Activated CD4-positive, alpha-beta memory T cell treated with anti-CD3 and anti-CD28 coated beads for 36 hours (primary cell): Measurements from ENCODE around the gene LNP1. TPM values are rescaled to one million over a fixed set of nuclear protein-coding genes. Genes with fewer than 3 reads are reported as not detected.

Experiments used
- CTCF ChIA-PET: fragments of 350-600 bp; sonication (Branson Sonifier 250); formaldehyde crosslinking; loops from one replicate; lab custom pipeline; 2021; ENCODE audit warnings: antibody characterized with exemption, inconsistent platforms; lab: Charles Lee
- POLR2A ChIA-PET: fragments of 350-600 bp; sonication (Branson Sonifier 250); formaldehyde crosslinking; loops from one replicate; lab custom pipeline; 2021; ENCODE audit warnings: antibody characterized with exemption; lab: Charles Lee
- DNase-seq: peaks from one replicate; pipeline ENCODE4 v3.0.0-alpha.2; 2020
- H3K27ac Mint-ChIP-seq: one replicate; pipeline ENCODE4 v1.8.0; 2021; ENCODE audit warnings: mixed read lengths
- H3K27me3 Mint-ChIP-seq: one replicate; pipeline ENCODE4 v1.8.0; 2021; ENCODE audit warnings: mixed read lengths
- H3K36me3 Mint-ChIP-seq: one replicate; pipeline ENCODE4 v1.8.0; 2021; ENCODE audit warnings: mixed read lengths
- H3K4me1 Mint-ChIP-seq: one replicate; pipeline ENCODE4 v1.8.0; 2021; ENCODE audit warnings: low read depth, mixed read lengths
- H3K4me3 Mint-ChIP-seq: one replicate; pipeline ENCODE4 v1.8.0; 2021; ENCODE audit warnings: mild to moderate bottlenecking, mixed read lengths
- H3K9me3 Mint-ChIP-seq: one replicate; pipeline ENCODE4 v1.8.0; 2021; ENCODE audit warnings: mixed read lengths
- intact Hi-C: fragments of 100-400 bp; cut with micrococcal nuclease; formaldehyde crosslinking; loops from one replicate; pipeline ENCODE4 v1.15.1; 2023
- total RNA-seq, 2 experiments: library from RNA; stranded (reverse); gene quantifications; one replicate each; pipeline ENCODE4 v1.2.3, GENCODE V29; 2021

Gene LNP1
- total RNA-seq, 2 experiments from 2014 or later: 1.9 to 2.3 TPM

GRCh38 chr3:100416863-100417262 is 15.5 kb downstream of the LNP1 start:
- no peak overlapping the region for H3K27ac Mint-ChIP-seq
- ChIA-PET POLR2A (no interaction called here), CTCF (no interaction called here)
- peaks cover 14% of the 10 kb centered on the region for H3K36me3 Mint-ChIP-seq
- no peaks in the 10 kb centered on the region for H3K4me1 Mint-ChIP-seq
- no peaks in the 10 kb centered on the region for H3K27me3 Mint-ChIP-seq
- intact Hi-C loops: no loop called here
- no peak overlapping the region for H3K4me3 Mint-ChIP-seq
- no peak for DNase-seq
- peaks cover 9% of the 10 kb centered on the region for H3K9me3 Mint-ChIP-seq

GRCh38 chr3:100419406-100419805 is 18.1 kb downstream of the LNP1 start:
- Mint-ChIP-seq H3K4me3 (no peak overlapping the region), H3K27ac (no peak overlapping the region), H3K4me1 (no peaks in the 10 kb centered on the region), H3K36me3 (no peaks in the 10 kb centered on the region), H3K9me3 (no peaks in the 10 kb centered on the region), H3K27me3 (no peaks in the 10 kb centered on the region)
- ChIA-PET POLR2A (no interaction called here), CTCF (no interaction called here)
- intact Hi-C loops: no loop called here
- DNase-seq: no peak

GRCh38 chr3:100420885-100421284 is 19.5 kb downstream of the LNP1 start:
- Mint-ChIP-seq H3K36me3 (no peaks in the 10 kb centered on the region), H3K27me3 (no peaks in the 10 kb centered on the region), H3K9me3 (no peaks in the 10 kb centered on the region), H3K4me3 (no peak overlapping the region), H3K27ac (no peak overlapping the region), H3K4me1 (no peaks in the 10 kb centered on the region)
- DNase-seq: no peak
- intact Hi-C loops: no loop called here
- POLR2A ChIA-PET: no interaction called here
- CTCF ChIA-PET: no interaction called here

- Mint-ChIP-seq H3K27me3 (no peaks in the 10 kb centered on the region), H3K4me3 (no peak overlapping the region), H3K9me3 (no peaks in the 10 kb centered on the region), H3K4me1 (no peaks in the 10 kb centered on the region), H3K36me3 (no peaks in the 10 kb centered on the region), H3K27ac (no peak overlapping the region)
- intact Hi-C loops: no loop called here
- ChIA-PET CTCF (no interaction called here), POLR2A (no interaction called here)
- DNase-seq: no peak
Measured at GRCh38 chr3:100423611-100424010, 22.3 kb downstream of the LNP1 start.

GRCh38 chr3:100424261-100424660 is 22.9 kb downstream of the LNP1 start:
- POLR2A ChIA-PET: no interaction called here
- no peak overlapping the region for H3K27ac Mint-ChIP-seq
- intact Hi-C loops: no loop called here
- H3K36me3 Mint-ChIP-seq: no peaks in the 10 kb centered on the region
- no peaks in the 10 kb centered on the region for H3K9me3 Mint-ChIP-seq
- no peak for DNase-seq
- H3K27me3 Mint-ChIP-seq: no peaks in the 10 kb centered on the region
- no peak overlapping the region for H3K4me3 Mint-ChIP-seq
- H3K4me1 Mint-ChIP-seq: no peaks in the 10 kb centered on the region
- CTCF ChIA-PET: no interaction called here

GRCh38 chr3:100425316-100425715 is 24.0 kb downstream of the LNP1 start:
- intact Hi-C loops: no loop called here
- no peak for DNase-seq
- Mint-ChIP-seq H3K4me3 (no peak overlapping the region), H3K4me1 (no peaks in the 10 kb centered on the region), H3K27me3 (no peaks in the 10 kb centered on the region), H3K36me3 (no peaks in the 10 kb centered on the region), H3K27ac (no peak overlapping the region), H3K9me3 (no peaks in the 10 kb centered on the region)
- ChIA-PET POLR2A (no interaction called here), CTCF (interaction anchor here (0.6 kb wide), 1 partner anchor 752 kb away, joined by 3 read pairs; no protein-coding TSS in a partner anchor)

- CTCF ChIA-PET: interaction anchor here (0.9 kb wide), 1 partner anchor 37 kb away, joined by 3 read pairs; no protein-coding TSS in a partner anchor
- POLR2A ChIA-PET: no interaction called here
Measured at GRCh38 chr3:100426067-100426682, 24.8 kb downstream of the LNP1 start.

GRCh38 chr3:100427699-100428098 is 26.4 kb downstream of the LNP1 start:
- Mint-ChIP-seq H3K27ac (no peak overlapping the region), H3K36me3 (no peaks in the 10 kb centered on the region), H3K4me1 (no peaks in the 10 kb centered on the region), H3K4me3 (no peak overlapping the region), H3K9me3 (no peaks in the 10 kb centered on the region), H3K27me3 (no peaks in the 10 kb centered on the region)
- no peak for DNase-seq
- intact Hi-C loops: no loop called here
- ChIA-PET CTCF (no interaction called here), POLR2A (no interaction called here)

More at GRCh38 chr3:100426067-100426682, 24.8 kb downstream of the LNP1 start:
- Mint-ChIP-seq H3K4me1 (no peaks in the 10 kb centered on the region), H3K27ac (no peak overlapping the region), H3K36me3 (no peaks in the 10 kb centered on the region), H3K4me3 (no peak overlapping the region), H3K27me3 (no peaks in the 10 kb centered on the region), H3K9me3 (no peaks in the 10 kb centered on the region)
- intact Hi-C loops: no loop called here
- no peak for DNase-seq

GRCh38 chr3:100429187-100429716 is 27.9 kb downstream of the LNP1 start:
- no peak for DNase-seq
- Mint-ChIP-seq H3K27me3 (no peaks in the 10 kb centered on the region), H3K4me3 (no peak overlapping the region), H3K9me3 (peaks cover 2% of the 10 kb centered on the region), H3K4me1 (no peaks in the 10 kb centered on the region), H3K27ac (no peak overlapping the region), H3K36me3 (no peaks in the 10 kb centered on the region)
- CTCF ChIA-PET: interaction anchor here (1.1 kb wide), 1 partner anchor 20 kb away, joined by 3 read pairs; no protein-coding TSS in a partner anchor
- intact Hi-C loops: no loop called here
- POLR2A ChIA-PET: no interaction called here

GRCh38 chr3:100436951-100437350 is 35.6 kb downstream of the LNP1 start:
- ChIA-PET CTCF (interaction anchor here (0.6 to 1.0 kb wide), 2 partner anchors 16 to 20 kb away, joined by 3 read pairs; no protein-coding TSS in a partner anchor), POLR2A (interaction anchor here (0.6 kb wide), 1 partner anchor 272 kb away, joined by 3 read pairs; the partner anchor contains the start of gene TFG)
- Mint-ChIP-seq H3K4me1 (peaks cover 8% of the 10 kb centered on the region), H3K27me3 (no peaks in the 10 kb centered on the region), H3K4me3 (no peak overlapping the region), H3K9me3 (peaks cover 8% of the 10 kb centered on the region), H3K36me3 (peaks cover 2% of the 10 kb centered on the region), H3K27ac (no peak overlapping the region)
- no peak for DNase-seq
- intact Hi-C loops: no loop called here

GRCh38 chr3:100437721-100438622 is 36.6 kb downstream of the LNP1 start:
- no peak for DNase-seq
- intact Hi-C loops: no loop called here
- Mint-ChIP-seq H3K27me3 (no peaks in the 10 kb centered on the region), H3K9me3 (peaks cover 8% of the 10 kb centered on the region), H3K27ac (no peak overlapping the region), H3K4me1 (peaks cover 8% of the 10 kb centered on the region), H3K36me3 (peaks cover 5% of the 10 kb centered on the region), H3K4me3 (no peak overlapping the region)
- ChIA-PET CTCF (interaction anchor here (1.0 kb wide), 1 partner anchor 19 kb away, joined by 3 read pairs; no protein-coding TSS in a partner anchor), POLR2A (interaction anchor here (0.6 kb wide), 1 partner anchor 271 kb away, joined by 3 read pairs; the partner anchor contains the start of gene TFG)

GRCh38 chr3:100438623-100438974 is 37.3 kb downstream of the LNP1 start:
- Mint-ChIP-seq H3K4me1 (peaks cover 8% of the 10 kb centered on the region), H3K36me3 (peaks cover 6% of the 10 kb centered on the region)
- CTCF ChIA-PET: no interaction called here

More at GRCh38 chr3:100438623-100438974, 37.3 kb downstream of the LNP1 start:
- Mint-ChIP-seq H3K4me3 (no peak overlapping the region), H3K27me3 (no peaks in the 10 kb centered on the region), H3K27ac (no peak overlapping the region), H3K9me3 (peaks cover 8% of the 10 kb centered on the region)
- DNase-seq: no peak
- POLR2A ChIA-PET: no interaction called here
- intact Hi-C loops: no loop called here
